Measurements from ENCODE around the gene NTF3. TPM values are rescaled to one million over a fixed set of nuclear protein-coding genes. Genes with fewer than 3 reads are reported as not detected.
A peak's percentile ranks its signal among the peaks of the same experiment; 100 is the strongest.

Gene NTF3
- total RNA-seq, 1 donor: not detected

GRCh38 chr12:5439371-5439771, 7.5 kb downstream of the NTF3 start:
- TF ChIP-seq, protein P1, sequence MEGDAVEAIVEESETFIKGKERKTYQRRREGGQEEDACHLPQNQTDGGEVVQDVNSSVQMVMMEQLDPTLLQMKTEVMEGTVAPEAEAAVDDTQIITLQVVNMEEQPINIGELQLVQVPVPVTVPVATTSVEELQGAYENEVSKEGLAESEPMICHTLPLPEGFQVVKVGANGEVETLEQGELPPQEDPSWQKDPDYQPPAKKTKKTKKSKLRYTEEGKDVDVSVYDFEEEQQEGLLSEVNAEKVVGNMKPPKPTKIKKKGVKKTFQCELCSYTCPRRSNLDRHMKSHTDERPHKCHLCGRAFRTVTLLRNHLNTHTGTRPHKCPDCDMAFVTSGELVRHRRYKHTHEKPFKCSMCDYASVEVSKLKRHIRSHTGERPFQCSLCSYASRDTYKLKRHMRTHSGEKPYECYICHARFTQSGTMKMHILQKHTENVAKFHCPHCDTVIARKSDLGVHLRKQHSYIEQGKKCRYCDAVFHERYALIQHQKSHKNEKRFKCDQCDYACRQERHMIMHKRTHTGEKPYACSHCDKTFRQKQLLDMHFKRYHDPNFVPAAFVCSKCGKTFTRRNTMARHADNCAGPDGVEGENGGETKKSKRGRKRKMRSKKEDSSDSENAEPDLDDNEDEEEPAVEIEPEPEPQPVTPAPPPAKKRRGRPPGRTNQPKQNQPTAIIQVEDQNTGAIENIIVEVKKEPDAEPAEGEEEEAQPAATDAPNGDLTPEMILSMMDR (IDR thresholded peaks at IDR 0.05; ENCODE audit: insufficient read depth, low read length): no peak
- no peak overlapping the region for H3K4me3 ChIP-seq (ENCODE audit: low read depth, low read length)
- DNase-seq (ENCODE audit: low read depth): no peak

DNA sequence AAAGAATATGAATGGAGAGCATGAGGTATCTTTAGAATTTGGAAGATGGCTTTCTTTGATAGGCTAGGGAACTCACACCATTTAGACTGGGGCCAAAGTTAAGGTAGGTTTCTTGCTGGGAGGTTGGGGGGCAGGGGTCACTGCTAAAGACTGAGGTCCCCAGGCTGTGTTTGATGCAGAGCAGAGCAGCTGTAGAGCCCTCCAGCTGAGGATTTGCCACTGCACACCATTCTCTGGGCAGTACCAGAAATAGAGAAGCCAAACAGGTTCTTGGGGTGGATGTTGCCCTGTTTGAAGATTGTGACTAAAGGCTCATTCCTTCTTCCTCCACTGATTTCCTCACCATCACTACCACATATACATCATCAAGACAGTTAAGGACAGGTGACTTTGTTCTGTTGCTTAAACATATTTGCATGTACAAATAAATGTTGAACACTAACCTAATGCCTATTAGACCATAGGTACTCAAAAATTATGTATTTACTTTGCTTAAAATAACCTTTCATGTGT, 7.9 kb downstream of the NTF3 start:
- DNase-seq (ENCODE audit: low read depth): no peak
- no peak overlapping the region for H3K4me3 ChIP-seq (ENCODE audit: low read depth, low read length)
- TF ChIP-seq, protein P1 (IDR thresholded peaks at IDR 0.05; ENCODE audit: insufficient read depth, low read length): no peak

DNA sequence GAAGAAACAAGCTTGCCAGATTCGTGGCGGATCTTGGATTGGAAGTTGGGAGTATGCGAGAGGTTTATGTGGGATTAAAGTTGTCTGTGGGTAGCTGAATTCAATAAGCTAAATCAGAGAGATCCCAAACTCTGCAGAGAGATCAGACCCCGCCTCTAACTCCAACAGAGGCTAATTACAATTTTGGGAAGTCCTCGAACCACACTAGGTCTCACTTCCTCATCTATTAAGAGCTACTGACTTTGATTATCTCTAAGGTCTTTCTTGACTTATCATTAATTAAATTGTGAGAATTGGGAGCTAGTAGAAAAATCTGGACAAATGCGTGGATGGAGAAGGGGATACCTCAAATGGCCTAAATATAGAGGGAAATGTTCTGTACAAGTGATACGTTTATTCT, 9.1 kb downstream of the NTF3 start:
- DNase-seq (ENCODE audit: low read depth): no peak
- TF ChIP-seq, protein P1 (IDR thresholded peaks at IDR 0.05; ENCODE audit: insufficient read depth, low read length): no peak
- H3K4me3 ChIP-seq (ENCODE audit: low read depth, low read length): no peak overlapping the region

DNA sequence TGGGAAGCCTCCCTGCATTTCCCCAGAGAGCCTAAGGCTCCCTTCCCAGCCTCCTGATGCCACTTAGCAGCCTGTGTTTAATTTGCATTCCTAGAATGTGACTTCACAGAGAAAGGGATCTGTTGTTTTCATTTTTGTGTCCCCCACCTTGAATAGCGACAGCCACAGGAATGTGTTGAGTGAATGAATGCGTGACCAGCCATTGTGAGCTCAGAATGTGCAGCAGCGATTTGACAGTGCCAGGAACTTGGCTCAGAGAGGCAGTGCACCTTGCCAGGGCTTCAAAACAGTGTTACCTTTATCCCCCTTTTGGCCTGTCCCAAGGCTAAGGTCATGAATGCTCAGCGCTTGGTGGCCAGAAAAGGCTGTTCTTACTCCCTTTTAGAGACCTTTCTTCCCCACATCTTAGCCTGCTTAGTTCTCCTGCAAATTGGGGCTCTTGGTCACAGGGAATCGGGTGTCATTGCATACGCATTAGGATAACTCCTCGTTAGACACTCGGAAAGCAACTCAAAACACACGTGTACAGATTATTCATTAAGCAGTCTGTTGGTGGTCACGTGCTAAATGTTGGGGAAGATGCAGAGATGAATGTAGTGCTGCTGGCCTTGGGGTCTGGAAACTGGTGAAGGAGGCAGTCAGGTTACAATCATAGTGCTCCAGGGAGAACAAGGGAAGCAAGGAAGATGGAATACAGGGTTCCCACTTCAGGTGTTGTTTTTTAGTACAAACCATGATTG, 9.8 kb downstream of the NTF3 start:
- DNase-seq (ENCODE audit: low read depth): peak; percentile 7
- TF ChIP-seq, protein P1 (IDR thresholded peaks at IDR 0.05; ENCODE audit: insufficient read depth, low read length): no peak
- no peak overlapping the region for H3K4me3 ChIP-seq (ENCODE audit: low read depth, low read length)

- H3K4me3 ChIP-seq (ENCODE audit: low read depth, low read length): no peak overlapping the region
- peak; percentile 66 for DNase-seq (ENCODE audit: low read depth)
- TF ChIP-seq, protein P1 (IDR thresholded peaks at IDR 0.05; ENCODE audit: insufficient read depth, low read length): peak; percentile 55
Measured at GRCh38 chr12:5442251-5443006, 10.5 kb downstream of the NTF3 start.

GRCh38 chr12:5444520-5444919, 12.6 kb downstream of the NTF3 start:
- TF ChIP-seq, protein P1 (IDR thresholded peaks at IDR 0.05; ENCODE audit: insufficient read depth, low read length): no peak
- no peak for DNase-seq (ENCODE audit: low read depth)
- no peak overlapping the region for H3K4me3 ChIP-seq (ENCODE audit: low read depth, low read length)
